HG02571 (cell line): ENCODE measurements around the gene LSM12.
"Not testable (repeated sequence)": the region's sequence is repeated elsewhere in the genome, so short reads cannot be mapped to it uniquely, and the experiment has no call there.

Source experiments
- ATAC-seq: cut with Tn5 transposase; IDR thresholded peaks from one replicate; pipeline ENCODE4 v1.9.1; 2021; ENCODE audit warnings: mild to moderate bottlenecking, moderate library complexity; ENCODE audit not compliant: unreplicated experiment

Gene LSM12

GRCh38 chr17:44076716-44077594 lies 10.5 kb upstream of the LSM12 start:
- no peak for ATAC-seq

- ATAC-seq: no peak
These were observed 9.3 kb upstream of the LSM12 start for GRCh38 chr17:44075598-44076293.

GRCh38 chr17:44074911-44075285 lies 8.4 kb upstream of the LSM12 start:
- ATAC-seq: no peak

- no peak for ATAC-seq
These were observed 7.9 kb upstream of the LSM12 start for GRCh38 chr17:44074231-44074910.

- no peak for ATAC-seq
These were observed 5.3 kb upstream of the LSM12 start for GRCh38 chr17:44071772-44072171.

- ATAC-seq: no peak
These were observed 4.7 kb upstream of the LSM12 start for GRCh38 chr17:44071198-44071520.

GRCh38 chr17:44070455-44071197 lies 4.2 kb upstream of the LSM12 start, which contains the start of gene G6PC3:
TSS of gene G6PC3 (plus strand) at chr17:44070735. CDS start at chr17:44070966, 231 bp downstream.
- peak; percentile 60 for ATAC-seq

- no peak for ATAC-seq
These were observed 3.5 kb upstream of the LSM12 start for GRCh38 chr17:44069974-44070454.

- ATAC-seq: no peak
These were observed 1.1 kb upstream of the LSM12 start for GRCh38 chr17:44067545-44067940.

- ATAC-seq: no peak
These were observed 735 bp downstream of the LSM12 start for GRCh38 chr17:44065668-44066203.

- ATAC-seq: no peak
These were observed 2.5 kb downstream of the LSM12 start for GRCh38 chr17:44063704-44064639.

GRCh38 chr17:44062871-44063270 lies 3.6 kb downstream of the LSM12 start:
- no peak for ATAC-seq

- no peak for ATAC-seq
These were observed 5.0 kb downstream of the LSM12 start for GRCh38 chr17:44061446-44061845.

GRCh38 chr17:44059101-44059892 lies 7.2 kb downstream of the LSM12 start:
- ATAC-seq: no peak

GRCh38 chr17:44053125-44053872 lies 13.2 kb downstream of the LSM12 start:
- no peak for ATAC-seq

- ATAC-seq: no peak
These were observed 17.0 kb downstream of the LSM12 start for GRCh38 chr17:44049294-44050060.

- not testable (repeated sequence) for ATAC-seq
These were observed 19.6 kb downstream of the LSM12 start for GRCh38 chr17:44046893-44047292.
